IMR-90 (cell line): Measurements from ENCODE around the gene PMEPA1. TPM values are rescaled to one million over a fixed set of nuclear protein-coding genes. Genes with fewer than 3 reads are reported as not detected.

Experiments used
- ATAC-seq: fragments of 200-7000 bp; cut with Tn5 transposase; 2 replicates; pipeline ENCODE4 v1.9.1; 2020; ENCODE audit warnings: low read depth, mild to moderate bottlenecking, moderate library complexity
- BruUV-seq: library from RNA; stranded (reverse); fragments of 400-500 nt; replicated peaks from 2 replicates; lab custom pipeline; 2021; lab: Mats Ljungman, UMichigan
- CTCF ChIA-PET: fragments of 300-600 bp; formaldehyde crosslinking; extraction: SDS; loops from one replicate; lab custom pipeline; 2021; ENCODE audit warnings: antibody characterized with exemption; lab: Yijun Ruan, JAX
- POLR2A ChIA-PET: fragments of 300-600 bp; sonication (Branson Sonifier 250); formaldehyde crosslinking; loops from one replicate; lab custom pipeline; 2022; ENCODE audit warnings: antibody characterized with exemption; ENCODE audit not compliant: unreplicated experiment; lab: Charles Lee
- DNase-seq: peaks from one replicate; pipeline ENCODE4 v3.0.0; 2013
- H2AFZ ChIP-seq: replicated peaks from 2 replicates; pipeline ENCODE3; 2013; ENCODE audit warnings: low read length, mild to moderate bottlenecking; ENCODE audit not compliant: poor library complexity
- H2AK5ac ChIP-seq: 2 replicates; pipeline ENCODE4 v1.6.1; 2013; ENCODE audit warnings: low read depth, low read length, inconsistent platforms
- H2AK9ac ChIP-seq: replicated peaks from 2 replicates; pipeline ENCODE3; 2013; ENCODE audit warnings: mild to moderate bottlenecking, low read depth, low read length, moderate library complexity; ENCODE audit not compliant: poor library complexity
- H2BK120ac ChIP-seq: 2 replicates; pipeline ENCODE4 v1.6.1; 2013; ENCODE audit warnings: low read depth, low read length, inconsistent platforms
- H2BK15ac ChIP-seq: 3 replicates; pipeline ENCODE4 v1.6.1; 2013; ENCODE audit warnings: low read depth, low read length, inconsistent platforms
- H2BK20ac ChIP-seq: 2 replicates; pipeline ENCODE4 v1.6.1; 2013; ENCODE audit warnings: low read depth, mild to moderate bottlenecking, inconsistent platforms, low read length, moderate library complexity
- H2BK5ac ChIP-seq: 2 replicates; pipeline ENCODE4 v1.6.1; 2013; ENCODE audit warnings: mild to moderate bottlenecking, low read depth, low read length, inconsistent platforms; ENCODE audit not compliant: poor library complexity, severe bottlenecking
- H3K14ac ChIP-seq: replicated peaks from 2 replicates; pipeline ENCODE4 v1.6.1; 2013; ENCODE audit warnings: low read depth, low read length, inconsistent platforms
- H3K18ac ChIP-seq: 2 replicates; pipeline ENCODE4 v1.6.1; 2013; ENCODE audit warnings: low read depth, low read length, control low read depth
- H3K23ac ChIP-seq: 2 replicates; pipeline ENCODE4 v1.6.1; 2013; ENCODE audit warnings: low read depth, low read length, inconsistent platforms
- H3K27ac ChIP-seq: 2 replicates; pipeline ENCODE4 v1.5.1; 2013; ENCODE audit warnings: mild to moderate bottlenecking, control low read depth, low read length; ENCODE audit not compliant: insufficient read depth
- H3K27me3 ChIP-seq: 2 replicates; pipeline ENCODE4 v1.6.1; 2013; ENCODE audit warnings: low read length; ENCODE audit not compliant: control insufficient read depth, insufficient read depth
- H3K36me3 ChIP-seq: 2 replicates; pipeline ENCODE4 v1.6.1; 2013; ENCODE audit warnings: low read length, mixed read lengths; ENCODE audit not compliant: control insufficient read depth, insufficient read depth
- H3K4ac ChIP-seq: 2 replicates; pipeline ENCODE4 v1.6.1; 2013; ENCODE audit warnings: low read depth, low read length, inconsistent platforms
- H3K4me1 ChIP-seq: 2 replicates; pipeline ENCODE4 v1.6.1; 2013; ENCODE audit warnings: low read length, mixed read lengths; ENCODE audit not compliant: control insufficient read depth, insufficient read depth
- H3K4me2 ChIP-seq: 2 replicates; pipeline ENCODE4 v1.6.1; 2013; ENCODE audit warnings: low read depth, mild to moderate bottlenecking, control low read depth, low read length, moderate library complexity
- H3K4me3 ChIP-seq: 2 replicates; pipeline ENCODE4 v1.5.1; 2013; ENCODE audit warnings: low read depth, mild to moderate bottlenecking, control low read depth, low read length, moderate library complexity; ENCODE audit not compliant: insufficient read depth
- H3K56ac ChIP-seq: 2 replicates; pipeline ENCODE4 v1.6.1; 2013; ENCODE audit warnings: low read length, inconsistent platforms; ENCODE audit not compliant: insufficient read depth; ENCODE audit errors: extremely low read depth
- H3K79me1 ChIP-seq, 2 experiments: 2 replicates each; pipeline ENCODE4 v1.6.1; 2013; ENCODE audit warnings: low read length in 2 of 2, inconsistent platforms in 1 of 2, low read depth in 1 of 2
- H3K9ac ChIP-seq: 2 replicates; pipeline ENCODE4 v1.6.1; 2013; ENCODE audit warnings: low read depth, low read length, control low read depth
- H3K9me1 ChIP-seq: 2 replicates; pipeline ENCODE4 v1.6.1; 2013; ENCODE audit warnings: low read length, inconsistent platforms; ENCODE audit not compliant: insufficient read depth
- H3K9me3 ChIP-seq: 2 replicates; pipeline ENCODE4 v1.6.1; 2013; ENCODE audit warnings: low read length; ENCODE audit not compliant: control insufficient read depth, insufficient read depth
- H4K20me1 ChIP-seq: 2 replicates; pipeline ENCODE4 v1.6.1; 2013; ENCODE audit warnings: low read length, inconsistent platforms; ENCODE audit not compliant: insufficient read depth
- H4K5ac ChIP-seq: 2 replicates; pipeline ENCODE4 v1.6.1; 2013; ENCODE audit warnings: mild to moderate bottlenecking, low read depth, low read length, control low read depth
- H4K8ac ChIP-seq, 2 experiments: 2 replicates each; pipeline ENCODE4 v1.6.1; 2013; ENCODE audit warnings: low read depth in 2 of 2, low read length in 2 of 2, control low read depth in 1 of 2, inconsistent platforms in 1 of 2
- H4K91ac ChIP-seq: 2 replicates; pipeline ENCODE4 v1.6.1; 2013; ENCODE audit warnings: low read depth, low read length, inconsistent platforms; ENCODE audit not compliant: insufficient read depth
- BHLHE40 ChIP-seq: fragments of 150-350 bp; IDR thresholded peaks from 2 replicates; pipeline ENCODE4 v1.6.1; 2016; ENCODE audit warnings: mild to moderate bottlenecking, low read depth, low read length
- CEBPB ChIP-seq: IDR thresholded peaks from 2 replicates; pipeline ENCODE4 v1.6.1; 2012; ENCODE audit warnings: low read depth, low read length, improper control_type of control experiment
- WGBS, 2 experiments: methylation state at CpG; one replicate each; pipeline versions ENCODE4 v1.1.5 to v1.1.7; 2013; ENCODE audit warnings: missing lambda C conversion rate in 2 of 2; ENCODE audit not compliant: insufficient read length in 1 of 2; ENCODE audit errors: extremely low coverage in 2 of 2; 5-methylcytosine and 5-hydroxymethylcytosine counted together
- dilution Hi-C: fragments of 300-500 bp; cut with HindIII; formaldehyde crosslinking; loops from one replicate; pipeline ENCODE4 v1.14.3; 2018; ENCODE audit warnings: low sequenced_read_pairs; ENCODE audit not compliant: unreplicated experiment
- in situ Hi-C: fragments of 300-500 bp; cut with MboI; formaldehyde crosslinking; loops from 3 replicates; pipeline ENCODE4 v1.14.3; 2019; ENCODE audit warnings: low sequenced_read_pairs, inconsistent platforms, mixed read lengths
- intact Hi-C: fragments of 100-400 bp; cut with micrococcal nuclease; formaldehyde crosslinking; loops from 2 replicates; pipeline ENCODE4 v1.10.0; 2022
- polyA plus RNA-seq, 3 experiments: library from polyadenylated mRNA; depleted of rRNA; stranded (reverse); fragments of >200 nt; gene quantifications; 2 replicates each; pipeline ENCODE4 v1.2.3, GENCODE V29; 2012; ENCODE audit warnings: low replicate concordance in 1 of 3
- total RNA-seq: library from RNA; depleted of rRNA; stranded (reverse); fragments of >200 nt; gene quantifications from 2 replicates; pipeline ENCODE4 v1.2.3, GENCODE V29; 2012

Gene PMEPA1
- total and polyA plus RNA-seq, 2 of the 4 experiments (the other 2 are of a cell fraction), result 2.0 to 6.9 TPM

GRCh38 chr20:57704245-57704644 is 5.6 kb downstream of the PMEPA1 start:
- no peak overlapping the region for H3K14ac ChIP-seq
- peaks cover 4% of the 10 kb centered on the region; the same call in 1 of the 2 replicates for H3K4me1 ChIP-seq
- no peaks in the 10 kb centered on the region for H3K36me3 ChIP-seq
- no peak overlapping the region for H3K4me2 ChIP-seq
- no peak overlapping the region for H2BK20ac ChIP-seq
- H2AFZ ChIP-seq, result no peak overlapping the region
- no peaks in the 10 kb centered on the region for H3K27me3 ChIP-seq
- H3K79me1 ChIP-seq, result peaks cover 17 to 58% of the 10 kb centered on the region in 2 experiments; a peak in 3 of 4 replicates
- no peak overlapping the region for H2BK5ac ChIP-seq
- H3K56ac ChIP-seq, result no peak overlapping the region
- dilution Hi-C loops, result no loop called here
- peaks cover 15% of the 10 kb centered on the region for H3K9me1 ChIP-seq
- no peak overlapping the region for H4K5ac ChIP-seq
- TF ChIP-seq BHLHE40 (no peak), CEBPB (peak; percentile 92)
- no peak overlapping the region for H4K8ac ChIP-seq
- H3K9me3 ChIP-seq, result no peaks in the 10 kb centered on the region
- 88% methylated on average over 9 of the region's 14 CpGs; no CpG with 5 or more reads in 1 of the 2 experiments for WGBS, 2 experiments
- DNase-seq (no peak), ATAC-seq (no peak)
- no peak overlapping the region for H4K91ac ChIP-seq
- H3K4me3 ChIP-seq, result no peak overlapping the region
- H3K18ac ChIP-seq, result no peak overlapping the region
- POLR2A ChIA-PET, result no interaction called here
- CTCF ChIA-PET, result no interaction called here
- H2AK5ac ChIP-seq, result no peak overlapping the region
- no peak overlapping the region for H3K9ac ChIP-seq
- H4K20me1 ChIP-seq, result peaks cover 82% of the 10 kb centered on the region
- H2BK15ac ChIP-seq, result no peak overlapping the region
- in situ Hi-C loops, result no loop called here
- intact Hi-C loops, result no loop called here
- no TSS peak for BruUV-seq
- no peak overlapping the region for H3K23ac ChIP-seq
- H3K4ac ChIP-seq, result no peak overlapping the region
- H3K27ac ChIP-seq, result no peak overlapping the region
- H2BK120ac ChIP-seq, result no peak overlapping the region
- no peak overlapping the region for H2AK9ac ChIP-seq
